Left renal pelvis (tissue), 4 donors: ENCODE results near the gene PSIP1. TPM values are rescaled to one million over a fixed set of nuclear protein-coding genes. Genes with fewer than 3 reads are reported as not detected.

ENCODE experiments used
- DNase-seq, 4 donors: peaks; one replicate each; pipeline ENCODE4 v3.0.0-alpha.2; 2013; ENCODE audit warnings: low read depth in 4 of 4, low spot score in 3 of 4
- polyA plus RNA-seq, 4 donors: library from polyadenylated mRNA; unstranded; fragments of 120-200 nt; gene quantifications; one replicate each; pipeline ENCODE4 v1.2.1, GENCODE V29; 2013; ENCODE audit not compliant: insufficient read length in 4 of 4

Gene PSIP1
- polyA plus RNA-seq, 4 donors = 182 to 241 (median 214) TPM

DNA sequence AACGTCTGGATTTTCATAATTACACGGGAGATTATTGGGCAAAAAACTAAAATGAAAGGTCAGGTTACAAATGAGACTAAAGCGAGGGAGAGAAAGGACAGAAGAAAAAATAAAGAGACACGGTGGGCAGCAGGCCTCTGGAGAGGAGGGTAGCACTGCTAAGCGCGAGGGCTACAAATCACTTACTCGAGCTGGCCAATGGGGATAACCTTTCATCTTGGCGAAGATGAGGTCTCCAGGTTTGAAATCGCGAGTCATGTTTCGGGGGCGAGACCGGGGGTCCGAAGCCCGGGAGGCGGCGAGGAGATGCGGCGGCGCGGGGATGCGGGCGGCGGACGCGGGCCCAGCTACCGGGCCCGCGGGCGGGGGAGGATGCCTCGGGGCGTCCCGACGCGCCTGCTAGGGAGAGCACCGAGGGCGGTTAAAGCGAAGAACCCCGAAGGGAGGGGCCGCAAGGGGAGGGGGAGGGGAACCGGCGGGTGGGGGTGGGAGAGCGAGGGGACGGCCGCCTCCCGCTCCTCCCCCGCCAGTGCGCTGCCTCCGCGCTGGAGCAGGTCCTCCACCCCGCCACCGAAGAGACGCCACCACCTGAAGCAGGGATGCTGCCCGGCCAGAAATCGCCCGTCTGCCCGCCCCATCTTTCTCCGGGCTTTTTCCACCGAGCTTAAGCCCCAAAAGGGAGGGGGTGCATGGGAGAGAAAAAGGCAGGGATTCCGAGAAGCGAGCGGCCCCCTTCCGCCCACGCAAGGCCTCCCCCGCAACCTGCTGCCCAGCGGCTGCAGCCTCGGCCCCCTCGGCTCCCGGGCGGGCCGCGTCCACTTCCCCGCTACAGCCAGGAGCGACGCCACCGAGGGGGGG lies 610 bp downstream of the PSIP1 start:
- DNase-seq = peak; percentile 21 to 48 (median 26)

DNA sequence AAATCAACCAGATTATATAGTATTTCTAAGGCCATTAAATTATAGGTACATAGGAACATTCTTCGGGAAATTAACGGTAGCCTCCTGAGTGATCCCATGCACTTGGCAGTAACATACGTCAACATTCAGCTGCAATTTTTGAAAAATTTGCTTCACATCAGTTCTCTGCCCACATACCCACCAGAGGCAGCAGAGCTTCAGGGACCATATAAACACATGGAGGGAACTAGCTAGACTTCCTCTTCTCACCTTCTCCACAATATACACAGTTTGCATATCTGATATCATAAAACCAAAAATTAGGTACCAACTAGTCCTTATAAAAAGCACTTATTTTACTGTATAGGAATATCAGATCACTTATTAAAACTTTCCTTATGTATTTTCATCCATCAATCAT lies 4.8 kb downstream of the PSIP1 start:
- DNase-seq = no peak

DNA sequence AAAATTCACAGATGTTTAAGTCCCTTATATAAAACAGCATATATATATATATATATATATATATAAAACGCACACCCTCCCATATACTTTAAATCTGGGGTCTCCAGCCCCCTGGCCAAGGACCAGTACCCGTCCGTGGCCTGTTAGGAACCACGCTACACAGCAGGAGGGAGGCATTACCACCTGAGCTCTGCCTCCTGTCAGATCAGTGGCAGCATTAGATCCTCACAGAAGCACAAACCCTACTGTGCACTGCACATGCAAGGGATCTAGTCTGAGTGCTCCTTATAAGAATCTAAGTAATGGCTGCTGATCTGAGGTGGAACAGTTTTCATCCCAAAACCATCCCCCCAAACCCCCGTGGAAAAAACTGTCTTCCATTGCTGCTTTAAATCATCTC lies 9.0 kb downstream of the PSIP1 start:
- DNase-seq = no peak

DNA sequence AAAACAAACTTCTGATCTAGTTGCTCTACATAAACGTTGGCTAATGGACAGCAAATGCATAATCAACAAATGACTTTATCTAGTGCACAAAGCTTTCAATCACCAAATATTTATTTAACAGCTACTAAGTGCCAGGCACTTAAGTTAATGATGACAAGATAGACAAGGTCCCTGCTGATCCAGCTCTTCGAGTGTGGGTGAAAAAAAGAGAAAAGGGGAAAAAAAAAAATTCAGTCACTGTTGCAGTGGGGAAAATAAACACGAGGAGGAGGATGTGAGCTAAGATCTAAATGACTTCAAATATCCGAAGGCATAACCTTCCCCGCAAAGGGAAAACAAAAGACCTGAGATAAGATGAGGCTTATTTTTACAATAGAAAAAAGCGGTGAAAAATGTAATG lies 9.6 kb downstream of the PSIP1 start:
- no peak for DNase-seq

DNA sequence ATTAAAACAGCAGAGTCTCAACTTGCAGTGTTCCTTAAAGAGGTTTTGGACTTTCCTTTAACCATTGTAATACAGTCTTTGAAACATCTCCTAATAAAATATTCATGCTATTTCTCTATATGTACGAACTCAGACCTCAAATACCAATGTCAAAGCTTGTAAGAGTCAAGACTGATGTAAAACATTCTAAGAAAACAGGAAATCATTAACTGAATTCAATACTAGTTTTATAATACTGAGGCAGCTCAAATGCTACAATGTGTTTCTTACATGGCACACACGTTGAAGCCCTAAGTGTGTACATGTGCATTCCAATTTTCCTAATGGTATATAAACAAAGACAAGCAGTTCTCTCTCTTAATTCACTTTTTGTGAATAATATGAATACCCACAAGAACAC lies 11.6 kb downstream of the PSIP1 start:
- no peak for DNase-seq

DNA sequence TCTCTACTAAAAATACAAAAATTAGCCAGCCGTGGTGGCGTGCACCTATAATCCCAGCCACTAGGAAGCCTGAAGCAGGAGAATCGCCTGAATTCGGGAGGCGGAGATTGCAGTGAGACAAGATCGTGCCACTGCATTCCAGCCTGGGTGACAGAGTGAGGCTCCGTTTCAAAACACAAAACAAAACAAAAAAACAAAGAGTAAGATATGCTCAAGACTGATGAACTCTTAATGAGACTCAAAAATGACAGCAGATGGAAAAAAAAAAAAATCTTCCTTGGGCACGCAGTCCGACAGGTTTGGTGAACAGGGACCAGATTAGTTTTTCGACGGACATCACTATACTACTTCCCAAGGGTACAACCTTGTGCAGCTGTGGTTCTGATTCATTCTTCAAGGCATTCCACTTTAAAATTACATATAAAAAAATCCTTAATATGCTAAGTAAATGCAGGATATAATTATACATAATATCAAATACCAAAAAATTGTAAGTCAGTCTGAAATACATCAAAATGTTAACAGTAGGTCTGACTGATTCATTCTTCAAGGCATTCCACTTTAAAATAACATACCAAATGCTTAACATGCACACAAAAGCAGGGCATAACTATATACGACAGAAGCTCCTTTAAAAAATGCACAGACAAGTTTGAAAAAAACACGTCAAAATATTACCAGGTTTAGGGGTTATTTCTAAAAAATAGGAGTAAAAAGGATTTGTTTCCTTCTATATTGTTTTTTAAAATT lies 12.3 kb downstream of the PSIP1 start:
- no peak for DNase-seq

DNA sequence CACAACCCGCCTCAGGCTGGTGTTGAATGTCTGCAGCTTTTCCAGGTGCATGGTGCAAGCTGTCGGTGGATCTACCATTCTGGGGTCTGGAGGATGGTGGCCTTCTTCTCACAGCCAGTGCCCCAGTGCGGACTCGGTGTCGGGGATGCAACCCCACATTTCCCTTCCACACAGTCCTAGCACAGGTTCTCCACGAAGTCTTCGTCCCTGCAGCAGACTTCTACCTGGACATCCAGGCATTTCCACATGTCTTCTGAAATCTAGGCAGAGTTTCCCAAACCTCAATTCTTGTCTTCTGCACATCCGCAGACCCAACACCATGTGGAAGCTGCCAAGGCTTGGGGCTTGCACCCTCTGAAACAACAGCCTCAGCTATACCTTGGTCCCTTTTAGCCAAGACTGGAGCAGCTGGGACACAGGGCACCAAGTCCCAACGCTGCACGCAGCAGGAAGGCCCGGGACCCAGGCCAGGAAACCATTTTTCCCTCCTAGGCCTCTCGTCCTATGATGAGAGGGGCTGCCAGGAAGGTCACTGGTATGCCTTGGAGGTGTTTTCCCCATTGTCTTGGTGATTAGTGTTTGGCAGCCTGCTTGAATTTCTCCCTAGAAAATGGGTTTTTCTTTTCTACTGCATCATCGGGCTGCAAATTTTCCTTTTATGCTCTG lies 18.2 kb downstream of the PSIP1 start:
- DNase-seq = no peak

DNA sequence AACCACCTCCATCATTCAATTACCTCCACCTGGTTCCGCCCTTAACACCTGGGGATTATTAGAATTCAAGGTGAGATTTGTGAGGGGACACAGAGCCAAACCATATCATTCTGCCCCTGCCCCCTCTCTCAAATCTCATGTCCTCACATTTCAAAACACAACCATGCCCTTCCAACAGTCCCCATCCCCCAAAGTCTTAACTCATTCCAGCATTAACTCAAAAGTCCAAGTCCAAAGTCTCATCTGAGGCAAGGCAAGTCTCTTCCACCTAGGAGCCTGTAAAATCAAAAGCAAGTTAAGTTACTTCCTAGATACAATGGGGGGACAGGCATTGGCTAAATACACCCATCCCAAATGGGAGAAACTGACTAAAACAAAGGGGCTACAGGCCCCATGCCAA lies 18.8 kb downstream of the PSIP1 start:
- DNase-seq = no peak

DNA sequence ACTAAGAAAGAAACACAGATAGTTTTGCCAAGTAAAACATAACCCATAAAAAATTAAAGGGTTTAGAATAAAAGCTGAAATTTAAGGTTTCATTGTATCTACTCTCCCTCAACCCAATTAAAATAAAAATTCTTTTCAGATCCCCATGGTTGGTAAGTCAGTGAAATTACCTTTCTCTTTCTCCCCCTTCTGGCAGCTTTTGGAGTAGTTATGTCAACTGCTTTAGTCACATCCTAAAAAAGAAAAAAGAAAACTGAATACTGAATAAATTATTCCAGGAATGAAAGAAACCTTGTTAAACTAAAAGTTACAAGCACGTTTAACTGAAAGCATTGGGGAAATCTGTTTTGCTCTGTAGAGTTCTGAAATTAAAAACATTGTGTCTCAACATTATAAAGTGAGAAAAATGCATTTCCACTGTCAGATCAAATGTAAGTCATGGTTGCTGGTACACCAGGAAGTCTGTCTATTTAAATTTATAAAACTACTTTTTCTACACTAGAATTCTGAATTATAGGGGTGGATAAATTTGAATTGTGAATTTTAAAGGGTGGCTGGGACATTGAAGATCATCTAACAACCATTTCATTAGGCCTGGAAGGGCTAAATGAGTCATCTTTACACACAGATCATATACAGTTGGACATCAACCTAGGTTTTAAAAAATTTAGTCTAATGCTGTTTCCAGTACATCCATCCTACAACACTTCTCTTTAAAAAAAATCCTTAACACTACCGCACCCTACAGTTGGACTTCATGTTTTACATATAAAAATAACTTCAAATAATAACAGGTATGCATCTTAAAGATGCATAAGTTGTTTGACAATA lies 24.7 kb downstream of the PSIP1 start:
- DNase-seq = no peak

DNA sequence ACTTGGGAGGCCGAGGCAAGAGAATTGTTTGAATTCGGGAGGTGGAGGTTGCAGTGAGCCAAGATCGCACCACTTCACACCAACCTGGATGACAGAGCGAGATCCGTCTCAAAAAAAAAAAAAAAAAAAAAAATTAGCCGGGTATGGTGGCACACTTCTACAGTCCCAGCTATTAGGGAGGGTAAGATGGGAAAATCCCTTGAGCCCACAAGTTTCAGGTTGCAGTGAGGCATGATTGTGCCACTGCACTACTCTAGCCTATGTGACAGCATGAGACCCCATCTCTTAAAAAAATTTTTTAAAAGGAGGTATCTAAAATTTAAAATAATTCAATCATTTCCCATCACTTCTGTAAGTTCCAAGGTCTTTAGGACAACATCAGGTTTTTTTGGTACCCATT lies 26.0 kb downstream of the PSIP1 start:
- no peak for DNase-seq

DNA sequence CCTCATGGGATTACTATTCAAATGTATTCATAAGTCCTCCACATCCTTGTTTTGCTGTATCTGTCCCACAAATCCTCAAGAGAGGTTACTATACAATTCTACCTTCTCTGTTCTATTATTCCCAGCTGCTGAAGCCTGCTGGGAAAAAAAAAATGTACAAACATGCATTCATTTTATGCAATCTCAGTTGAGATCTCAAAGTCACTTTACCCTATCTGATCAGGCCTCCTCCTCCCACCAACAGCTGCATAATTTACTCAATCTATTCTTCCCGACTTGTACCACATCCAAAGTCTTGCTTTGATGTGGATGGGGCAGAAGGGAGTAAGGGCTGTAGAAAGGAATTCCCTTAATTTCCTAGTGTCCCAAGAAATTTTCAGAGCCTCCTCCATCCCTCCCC lies 28.6 kb downstream of the PSIP1 start:
- no peak for DNase-seq

DNA sequence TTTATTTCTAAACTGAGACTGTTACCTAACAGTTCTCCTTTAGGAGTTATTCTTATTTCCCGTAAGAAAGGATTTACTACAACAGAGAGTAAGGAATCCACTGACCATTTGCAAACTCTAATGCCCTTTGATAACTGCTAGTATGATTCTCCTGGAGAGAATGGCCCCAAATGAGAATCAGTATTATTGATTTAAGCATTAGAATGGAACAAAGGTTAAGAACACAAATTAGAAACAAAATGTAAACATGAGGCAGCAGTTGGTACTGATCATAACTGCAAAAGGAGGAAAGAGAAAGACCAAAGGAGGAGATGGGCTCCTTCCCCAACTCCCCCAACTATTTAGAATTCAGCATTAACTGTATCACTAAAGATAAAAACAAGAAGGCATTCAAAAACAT lies 30.7 kb downstream of the PSIP1 start:
- DNase-seq = no peak

DNA sequence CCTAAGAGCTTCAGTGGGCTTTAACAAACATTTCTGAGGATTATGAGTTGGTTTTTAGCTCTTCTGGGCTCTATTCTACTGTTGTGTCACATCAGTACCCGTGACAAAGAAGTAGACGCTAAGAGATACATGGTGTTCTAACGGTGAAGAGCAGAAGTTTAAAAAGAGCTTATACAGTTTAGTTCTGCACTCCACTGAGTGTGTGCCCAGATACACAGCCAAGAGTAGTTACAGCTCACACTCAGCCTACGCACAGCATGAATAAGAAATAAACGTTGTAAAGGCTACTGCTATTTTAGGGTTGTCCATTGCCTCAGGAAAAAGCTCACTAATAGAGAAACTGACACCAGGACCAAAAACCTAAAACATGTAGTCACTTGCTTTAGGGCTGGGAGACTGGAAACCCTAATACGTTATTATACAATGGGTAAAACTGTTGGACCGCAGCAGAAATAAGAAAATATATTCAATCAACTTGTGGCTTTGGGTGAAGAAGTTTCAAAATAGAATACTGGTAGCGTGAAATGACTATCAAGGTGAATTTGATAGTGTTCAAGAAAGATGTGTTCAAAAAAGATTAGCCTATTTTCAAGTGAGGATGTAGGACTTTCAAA lies 34.7 kb downstream of the PSIP1 start:
- DNase-seq = no peak

DNA sequence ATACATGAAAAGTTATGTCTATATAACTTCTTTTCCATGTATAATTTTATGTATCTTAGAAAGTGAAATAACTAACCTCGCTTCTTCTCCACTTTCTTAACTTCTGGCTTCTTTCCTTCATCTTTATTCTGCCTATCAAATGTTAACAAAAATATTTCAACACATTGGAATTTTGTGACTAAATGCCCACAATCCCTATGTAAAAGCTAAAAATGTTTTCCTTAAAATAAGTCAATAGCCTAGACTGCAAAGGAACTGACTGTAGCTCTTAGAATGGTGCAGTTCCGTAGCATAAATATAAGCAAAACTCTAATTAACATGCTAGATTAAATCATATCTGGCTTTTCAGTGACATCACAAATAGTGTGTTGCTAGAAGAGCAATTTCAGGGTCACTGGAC lies 40.9 kb downstream of the PSIP1 start:
- DNase-seq = no peak

DNA sequence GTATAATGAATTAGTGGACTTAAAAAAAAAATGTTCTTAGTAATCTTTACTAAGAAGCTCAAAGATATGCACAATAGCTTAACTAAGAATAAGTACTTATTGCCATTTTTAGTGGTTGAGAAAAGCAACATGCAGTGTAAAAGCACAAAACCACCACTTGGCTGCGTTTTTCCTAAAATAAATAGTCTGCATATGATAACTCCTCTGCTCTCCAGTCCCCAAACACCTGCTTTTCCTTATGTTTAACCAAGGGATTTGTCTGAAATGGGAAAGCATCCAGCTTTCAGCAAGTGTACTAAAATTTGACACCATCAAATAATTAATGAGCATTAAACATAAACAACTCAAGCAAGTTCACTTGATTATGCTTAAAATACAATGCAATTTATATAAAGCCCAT lies 41.4 kb downstream of the PSIP1 start:
- no peak for DNase-seq

DNA sequence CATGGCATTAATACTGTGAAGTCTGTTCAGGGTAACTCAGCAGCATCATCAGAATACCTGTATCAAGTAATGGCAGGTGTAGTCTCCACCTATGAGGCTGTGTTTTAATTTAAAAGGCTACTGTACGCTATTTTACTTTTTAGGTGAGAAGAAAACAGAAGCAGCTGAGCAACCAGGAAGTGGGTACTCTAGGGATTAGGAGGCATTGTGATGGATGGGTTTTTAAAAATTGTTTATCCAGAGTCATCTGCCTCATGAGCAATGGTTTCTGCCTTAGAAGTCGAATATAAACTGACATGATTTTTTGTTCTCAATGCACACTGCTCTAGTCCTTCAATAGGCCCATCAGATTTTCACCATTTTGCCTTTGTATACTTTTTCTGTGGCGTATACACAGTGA lies 42.6 kb downstream of the PSIP1 start:
- no peak for DNase-seq

DNA sequence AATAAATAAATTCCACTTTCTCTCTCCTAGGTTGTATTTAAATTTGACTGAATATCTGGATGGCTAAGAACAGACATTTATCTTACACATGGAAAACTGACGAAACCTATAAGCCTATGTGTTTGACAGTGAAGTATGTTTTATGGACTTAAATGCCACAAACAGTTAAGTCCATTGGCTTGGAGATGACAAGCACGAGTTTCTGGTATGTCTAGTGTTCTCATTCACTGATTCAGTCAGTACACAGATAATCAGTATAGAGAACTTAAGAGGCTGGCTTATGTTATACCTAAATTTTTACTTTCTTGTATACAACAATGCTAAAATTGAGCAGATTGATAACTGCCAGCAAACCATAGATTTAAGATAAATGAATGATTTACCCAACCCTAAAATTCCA lies 49.2 kb downstream of the PSIP1 start:
- DNase-seq = no peak

DNA sequence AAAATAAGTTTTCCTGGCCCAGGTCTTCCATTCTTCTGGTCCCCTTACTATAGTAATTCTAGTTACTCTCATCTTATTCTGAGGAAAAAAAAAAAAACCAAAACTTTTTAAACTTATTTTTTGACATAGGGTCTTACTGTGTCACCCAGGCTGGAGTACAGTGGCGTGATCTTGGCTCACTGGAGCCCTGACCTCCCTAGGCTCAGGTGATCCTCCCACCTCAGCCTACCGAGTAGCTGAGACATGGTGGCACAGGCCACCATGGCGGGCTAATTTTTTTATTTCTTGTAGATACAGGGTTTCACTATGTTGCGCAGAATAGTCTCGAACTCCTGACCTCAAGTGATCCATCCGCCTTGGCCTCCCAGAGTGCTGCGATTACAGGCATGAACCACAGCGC lies 49.7 kb downstream of the PSIP1 start:
- DNase-seq = no peak

DNA sequence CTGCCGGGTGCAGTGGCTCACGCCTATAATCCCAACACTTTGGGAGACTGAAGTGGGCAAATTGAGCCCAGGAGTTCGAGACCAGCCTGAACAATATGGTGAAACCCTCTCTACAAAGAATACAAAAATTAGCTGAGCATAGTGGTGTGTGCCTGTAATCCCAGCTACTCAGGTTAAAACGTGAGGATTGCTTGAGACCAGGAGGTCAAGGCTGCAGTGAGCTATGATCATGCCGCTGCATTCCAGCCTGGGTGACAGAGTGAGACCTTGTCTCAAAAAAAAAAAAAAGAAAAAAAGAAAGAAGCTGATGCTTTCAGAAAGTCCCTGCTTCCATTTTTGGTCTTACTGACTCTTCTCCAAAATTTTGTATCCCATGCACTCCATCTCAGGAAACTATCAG lies 56.8 kb downstream of the PSIP1 start:
- no peak for DNase-seq

DNA sequence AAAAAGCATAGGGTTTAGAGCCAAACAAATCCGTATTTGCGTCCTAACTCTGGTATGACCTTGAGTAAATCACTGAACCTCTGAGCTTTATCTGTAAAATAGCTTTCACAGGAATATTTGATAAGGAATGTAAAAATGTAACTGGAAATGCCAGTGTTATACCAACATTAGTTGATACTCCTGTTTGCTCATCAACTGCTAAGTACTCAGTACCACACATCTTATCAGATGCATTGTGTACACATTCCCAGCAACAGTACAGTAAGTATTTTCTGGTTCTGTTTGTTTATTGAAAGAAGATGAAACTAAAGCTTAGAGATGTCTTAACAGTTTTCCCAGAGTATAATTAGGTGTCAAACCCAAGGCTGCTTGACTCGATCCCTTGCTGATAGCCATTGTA lies 66.6 kb downstream of the PSIP1 start:
- no peak for DNase-seq
